Cardiac muscle cell (in vitro differentiated cells and primary cell): ENCODE measurements around the gene TNFRSF6B. TPM values are rescaled to one million over a fixed set of nuclear protein-coding genes. Genes with fewer than 3 reads are reported as not detected.
"Not testable (repeated sequence)": the region's sequence is repeated elsewhere in the genome, so short reads cannot be mapped to it uniquely, and the experiment has no call there.

Source experiments
- DNase-seq, 2 donors: peaks; one replicate each; pipeline versions ENCODE4 v3.0.0 to v3.0.0-alpha.2; 2010 to 2017; ENCODE audit warnings: low read depth in 1 of 2, low spot score in 1 of 2
- H3K27ac ChIP-seq: fragments of 200-600 bp; sonication (generic); 2 replicates; pipeline ENCODE4 v1.5.1; 2016
- H3K27me3 ChIP-seq: fragments of 200-600 bp; sonication (generic); 2 replicates; pipeline ENCODE4 v1.6.0; 2016; ENCODE audit warnings: control low read depth
- H3K36me3 ChIP-seq: fragments of 200-600 bp; sonication (generic); 2 replicates; pipeline ENCODE4 v1.5.1; 2016; ENCODE audit warnings: control low read depth
- H3K4me1 ChIP-seq: fragments of 200-600 bp; sonication (generic); 2 replicates; pipeline ENCODE4 v1.8.1; 2017; ENCODE audit warnings: low read depth, mild to moderate bottlenecking, mixed run types
- H3K4me3 ChIP-seq: fragments of 200-600 bp; sonication (generic); 2 replicates; pipeline ENCODE4 v1.5.1; 2016; ENCODE audit warnings: mild to moderate bottlenecking
- H3K9me3 ChIP-seq: fragments of 200-600 bp; sonication (generic); 2 replicates; pipeline ENCODE4 v1.5.1; 2017; ENCODE audit warnings: low read depth, mild to moderate bottlenecking, control low read depth
- polyA plus RNA-seq: library from polyadenylated mRNA; unstranded; fragments of >200 nt; fragmentation: Nextera tagmentation; extraction: Ambion mirVana; gene quantifications from 2 replicates; pipeline ENCODE4 v1.2.1, GENCODE V29; 2016
- total RNA-seq: library from RNA; depleted of rRNA; stranded (reverse); fragments of >200 nt; gene quantifications from 2 replicates; pipeline ENCODE4 v1.2.3, GENCODE V29; 2016
- TF ChIP-seq, protein P1 (sequence below): IDR thresholded peaks from 2 replicates; pipeline ENCODE4 v1.5.1; 2012; ENCODE audit warnings: low read depth, mild to moderate bottlenecking, low read length

TNFRSF6B gene
- total and polyA plus RNA-seq, 2 experiments from 2014 or later = 4.9 to 10.3 TPM

DNA sequence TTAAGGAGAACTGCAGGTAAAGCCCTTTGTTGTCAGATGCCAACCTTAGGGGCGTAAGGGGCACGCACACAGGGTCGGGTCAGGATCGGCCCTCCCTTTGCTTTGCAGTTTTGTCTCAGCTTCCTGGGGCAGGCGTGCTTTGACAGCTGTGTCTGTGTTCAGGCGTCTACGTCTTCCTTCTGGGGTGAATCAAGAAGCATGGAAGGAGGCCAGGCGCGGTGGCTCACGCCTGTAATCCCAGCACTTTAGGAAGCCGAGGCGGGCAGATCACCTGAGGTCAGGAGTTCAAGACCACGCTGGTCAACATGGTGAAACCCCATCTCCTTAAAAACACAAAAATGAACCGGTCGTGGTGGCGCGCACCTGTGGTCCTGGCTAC lies 12.7 kb downstream of the TNFRSF6B start:
- Histone ChIP-seq H3K27me3 (no peaks in the 10 kb centered on the region), H3K36me3 (peaks cover 34% of the 10 kb centered on the region), H3K4me3 (no peak overlapping the region), H3K4me1 (peaks cover 12% of the 10 kb centered on the region), H3K9me3 (no peaks in the 10 kb centered on the region), H3K27ac (no peak overlapping the region)
- no peak for DNase-seq
- TF ChIP-seq, protein P1, sequence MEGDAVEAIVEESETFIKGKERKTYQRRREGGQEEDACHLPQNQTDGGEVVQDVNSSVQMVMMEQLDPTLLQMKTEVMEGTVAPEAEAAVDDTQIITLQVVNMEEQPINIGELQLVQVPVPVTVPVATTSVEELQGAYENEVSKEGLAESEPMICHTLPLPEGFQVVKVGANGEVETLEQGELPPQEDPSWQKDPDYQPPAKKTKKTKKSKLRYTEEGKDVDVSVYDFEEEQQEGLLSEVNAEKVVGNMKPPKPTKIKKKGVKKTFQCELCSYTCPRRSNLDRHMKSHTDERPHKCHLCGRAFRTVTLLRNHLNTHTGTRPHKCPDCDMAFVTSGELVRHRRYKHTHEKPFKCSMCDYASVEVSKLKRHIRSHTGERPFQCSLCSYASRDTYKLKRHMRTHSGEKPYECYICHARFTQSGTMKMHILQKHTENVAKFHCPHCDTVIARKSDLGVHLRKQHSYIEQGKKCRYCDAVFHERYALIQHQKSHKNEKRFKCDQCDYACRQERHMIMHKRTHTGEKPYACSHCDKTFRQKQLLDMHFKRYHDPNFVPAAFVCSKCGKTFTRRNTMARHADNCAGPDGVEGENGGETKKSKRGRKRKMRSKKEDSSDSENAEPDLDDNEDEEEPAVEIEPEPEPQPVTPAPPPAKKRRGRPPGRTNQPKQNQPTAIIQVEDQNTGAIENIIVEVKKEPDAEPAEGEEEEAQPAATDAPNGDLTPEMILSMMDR = no peak

DNA sequence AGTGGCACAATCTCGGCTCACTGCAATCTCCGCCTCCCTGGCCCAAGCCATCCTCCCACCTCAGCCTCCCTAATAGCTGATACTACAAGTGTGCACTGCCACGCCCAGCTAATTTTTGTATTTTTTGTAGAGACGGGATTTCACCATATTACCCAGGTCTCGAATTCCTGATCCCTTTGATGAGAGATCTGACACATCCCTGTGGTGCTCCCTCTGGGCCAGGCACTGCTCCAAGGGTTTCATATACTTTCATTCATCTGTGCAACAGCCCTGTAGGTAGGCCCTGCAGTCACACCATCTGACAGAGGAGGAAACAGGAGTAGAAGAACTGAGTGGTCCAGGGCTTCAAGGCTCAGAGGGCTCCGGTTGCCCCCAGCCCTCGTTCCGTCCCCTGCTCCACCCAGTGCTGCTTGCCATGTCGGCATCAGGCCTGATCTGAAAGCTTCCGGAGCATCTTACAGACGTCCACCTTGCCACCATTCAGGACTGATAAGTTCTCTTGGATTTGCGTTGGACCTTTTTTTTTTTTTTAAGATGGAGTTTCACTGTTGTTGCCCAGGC lies 14.7 kb downstream of the TNFRSF6B start:
- DNase-seq = no peak
- no peak overlapping the region for H3K4me3 ChIP-seq
- no peak overlapping the region for H3K27ac ChIP-seq
- H3K27me3 ChIP-seq = no peaks in the 10 kb centered on the region
- H3K9me3 ChIP-seq = no peaks in the 10 kb centered on the region
- TF ChIP-seq, protein P1 = no peak
- peaks cover 19% of the 10 kb centered on the region for H3K36me3 ChIP-seq
- peaks cover 12% of the 10 kb centered on the region for H3K4me1 ChIP-seq

GRCh38 chr20:63712191-63712590 lies 15.7 kb downstream of the TNFRSF6B start:
- peaks cover 16% of the 10 kb centered on the region for H3K36me3 ChIP-seq
- no peak overlapping the region for H3K27ac ChIP-seq
- TF ChIP-seq, protein P1 = no peak
- no peak for DNase-seq
- peaks cover 7% of the 10 kb centered on the region for H3K4me1 ChIP-seq
- no peaks in the 10 kb centered on the region for H3K27me3 ChIP-seq
- no peaks in the 10 kb centered on the region for H3K9me3 ChIP-seq
- no peak overlapping the region for H3K4me3 ChIP-seq

DNA sequence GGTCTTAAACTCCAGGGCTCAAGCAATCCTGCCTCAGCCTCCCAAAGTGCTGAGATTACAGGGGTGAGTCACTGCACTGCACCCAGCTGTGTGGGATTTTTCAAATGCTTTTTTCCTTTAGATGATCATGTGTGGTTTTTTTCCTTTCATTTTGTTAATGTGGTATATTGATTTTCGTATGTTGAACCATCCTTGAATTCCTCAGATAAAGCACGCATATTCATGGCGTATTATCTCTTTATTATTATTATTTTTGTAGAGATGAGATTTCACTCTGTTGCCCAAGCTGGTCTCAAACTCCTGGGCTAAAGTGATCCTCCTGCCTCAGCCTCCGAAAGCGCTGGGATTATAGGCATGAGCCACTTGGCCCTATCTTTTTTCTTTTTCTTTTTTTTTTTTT lies 18.4 kb downstream of the TNFRSF6B start:
- Histone ChIP-seq H3K9me3 (no peaks in the 10 kb centered on the region), H3K27me3 (no peaks in the 10 kb centered on the region), H3K27ac (no peak overlapping the region), H3K36me3 (peaks cover 19% of the 10 kb centered on the region), H3K4me1 (no peaks in the 10 kb centered on the region), H3K4me3 (no peak overlapping the region)
- no peak for DNase-seq
- TF ChIP-seq, protein P1 = no peak

DNA sequence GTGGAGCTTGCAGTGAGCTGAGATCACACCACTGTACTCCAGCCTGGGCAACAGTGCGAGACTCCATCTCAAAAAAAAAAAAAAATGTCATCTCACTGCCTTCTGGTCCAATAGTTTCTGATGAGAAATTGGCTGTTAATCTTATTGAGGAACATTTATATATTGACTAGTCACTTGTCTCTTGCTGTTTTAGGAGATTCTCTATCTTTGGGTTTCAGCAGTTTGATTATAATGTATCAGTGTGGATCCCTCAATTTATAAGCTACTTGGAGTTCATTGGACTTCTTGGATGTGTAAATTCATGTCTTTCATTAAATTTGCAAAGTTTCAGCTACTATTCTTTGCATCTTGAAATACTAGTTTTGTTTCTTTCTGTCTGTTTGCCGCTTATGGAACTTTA lies 22.5 kb downstream of the TNFRSF6B start:
- TF ChIP-seq, protein P1 = no peak
- Histone ChIP-seq H3K27me3 (no peaks in the 10 kb centered on the region), H3K27ac (no peak overlapping the region), H3K4me3 (no peak overlapping the region), H3K36me3 (peaks cover 3% of the 10 kb centered on the region), H3K4me1 (no peaks in the 10 kb centered on the region), H3K9me3 (no peaks in the 10 kb centered on the region)
- DNase-seq = no peak

GRCh38 chr20:63722967-63723622 lies 26.6 kb downstream of the TNFRSF6B start:
- H3K36me3 ChIP-seq, H3K4me3 ChIP-seq, H3K9me3 ChIP-seq, H3K27ac ChIP-seq, DNase-seq, H3K27me3 ChIP-seq, H3K4me1 ChIP-seq: not testable (repeated sequence)

DNA sequence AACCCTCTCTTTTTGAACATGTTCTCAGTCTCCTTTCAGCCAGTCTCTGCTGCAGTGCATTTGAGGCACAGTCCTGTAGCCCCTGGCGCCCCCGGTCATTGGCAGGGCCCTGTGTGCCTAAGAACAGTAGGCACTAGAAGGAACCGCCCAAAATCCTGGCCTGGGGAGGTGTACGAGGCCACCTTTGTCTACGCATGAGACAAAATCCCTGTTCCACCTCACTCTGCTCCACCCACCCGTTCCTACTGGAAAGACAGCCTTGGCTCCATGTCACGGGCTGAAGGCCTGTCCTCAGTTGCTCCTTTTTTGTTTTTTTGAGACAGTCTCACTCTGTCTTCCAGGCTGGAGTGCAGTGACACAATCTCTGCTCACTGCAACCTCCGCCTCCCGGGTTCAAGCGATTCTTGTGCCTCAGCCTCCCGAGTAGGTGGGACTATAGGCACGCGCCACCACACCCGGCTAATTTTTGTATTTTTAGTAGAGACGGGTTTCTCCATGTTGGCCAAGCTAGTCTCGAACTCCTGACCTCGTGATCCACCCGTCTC lies 33.8 kb downstream of the TNFRSF6B start:
- not testable (repeated sequence) for DNase-seq, H3K27ac ChIP-seq, H3K9me3 ChIP-seq, H3K27me3 ChIP-seq, H3K36me3 ChIP-seq, H3K4me3 ChIP-seq, H3K4me1 ChIP-seq
